Occipital lobe (tissue), 1 donor: ENCODE measurements around the gene RPL22. TPM values are rescaled to one million over a fixed set of nuclear protein-coding genes. Genes with fewer than 3 reads are reported as not detected.

Source experiments
- total RNA-seq: library from RNA; depleted of rRNA; stranded (reverse); fragments of >200 nt; gene quantifications from one replicate; pipeline ENCODE4 v1.2.3, GENCODE V29; 2014

The RPL22 gene
- total RNA-seq, 1 donor from 2014 or later, result 371 TPM

Other genes with a start within 250 kb of the RPL22 start
- 8.6 TPM for gene NPHP4, start 207.2 kb downstream of the RPL22 start, total RNA-seq
- 5.1 TPM for gene KCNAB2, start 153.7 kb downstream of the RPL22 start, total RNA-seq
- 40.9 TPM for gene CHD5, start 19.3 kb downstream of the RPL22 start, total RNA-seq
- 8.7 TPM for gene RNF207, start 6.5 kb upstream of the RPL22 start, total RNA-seq
- 21.7 TPM for gene ICMT, start 36.4 kb upstream of the RPL22 start, total RNA-seq
- gene HES3, start 44.6 kb upstream of the RPL22 start, total RNA-seq, result not detected
- 25.3 TPM for gene GPR153, start 61.5 kb upstream of the RPL22 start, total RNA-seq
- 27.0 TPM for gene ACOT7, start 194.2 kb upstream of the RPL22 start, total RNA-seq
- 0.16 TPM for gene HES2, start 220.3 kb upstream of the RPL22 start, total RNA-seq
- gene ESPN, start 225.2 kb upstream of the RPL22 start, total RNA-seq, result not detected